ENCODE results near the gene SAMD8. TPM values are rescaled to one million over a fixed set of nuclear protein-coding genes. Genes with fewer than 3 reads are reported as not detected.
"Not testable (repeated sequence)": the region's sequence is repeated elsewhere in the genome, so short reads cannot be mapped to it uniquely, and the experiment has no call there.

SAMD8 gene
- total RNA-seq, 1 donor from 2014 or later = 35.4 TPM

- no peaks in the 10 kb centered on the region for H3K4me1 ChIP-seq (ENCODE audit: insufficient read depth, low read length)
- FAIRE-seq (no peak), DNase-seq (ENCODE audit: low read depth) (no peak)
- H3K36me3 ChIP-seq (ENCODE audit: insufficient read depth, low read length) = no peaks in the 10 kb centered on the region
- H3K4me2 ChIP-seq (ENCODE audit: low read length) = no peak overlapping the region
- H3K79me2 ChIP-seq (ENCODE audit: insufficient read depth, low read length) = no peaks in the 10 kb centered on the region
- TF ChIP-seq CTCF (IDR thresholded peaks at IDR 0.05; ENCODE audit: insufficient read depth, low read depth, low read length) (no peak), EZH2 (IDR thresholded peaks at IDR 0.05; ENCODE audit: insufficient read depth, low read length) (no peak)
- peaks cover 2% of the 10 kb centered on the region for H3K9me3 Mint-ChIP-seq (ENCODE audit: unreplicated experiment)
- no peaks in the 10 kb centered on the region for H3K27me3 ChIP-seq (ENCODE audit: insufficient read depth, low read length)
- no peak overlapping the region for H3K27ac Mint-ChIP-seq (ENCODE audit: unreplicated experiment)
- no peaks in the 10 kb centered on the region for H4K20me1 ChIP-seq (ENCODE audit: insufficient read depth, low read length)
- H3K4me3 Mint-ChIP-seq (ENCODE audit: unreplicated experiment) = no peak overlapping the region
- no peak overlapping the region for H3K9ac ChIP-seq (ENCODE audit: low read length)
- no peak overlapping the region for H3K4me3 ChIP-seq (ENCODE audit: insufficient read depth, low read depth, low read length)
- no peaks in the 10 kb centered on the region for H3K36me3 Mint-ChIP-seq (ENCODE audit: low read depth, unreplicated experiment)
- no peaks in the 10 kb centered on the region for H3K27me3 Mint-ChIP-seq (ENCODE audit: low read depth, unreplicated experiment)
- H2AFZ ChIP-seq (ENCODE audit: low read depth, low read length) = no peak overlapping the region
- H3K9me3 ChIP-seq (ENCODE audit: insufficient read depth, low read depth, low read length) = no peaks in the 10 kb centered on the region
- no peak overlapping the region for H3K27ac ChIP-seq (ENCODE audit: low read depth, low read length)
- peaks cover 13% of the 10 kb centered on the region for H3K4me1 Mint-ChIP-seq (ENCODE audit: low read depth, unreplicated experiment)
These were observed 5.2 kb upstream of the SAMD8 start for GRCh38 chr10:75106242-75106641.

DNA sequence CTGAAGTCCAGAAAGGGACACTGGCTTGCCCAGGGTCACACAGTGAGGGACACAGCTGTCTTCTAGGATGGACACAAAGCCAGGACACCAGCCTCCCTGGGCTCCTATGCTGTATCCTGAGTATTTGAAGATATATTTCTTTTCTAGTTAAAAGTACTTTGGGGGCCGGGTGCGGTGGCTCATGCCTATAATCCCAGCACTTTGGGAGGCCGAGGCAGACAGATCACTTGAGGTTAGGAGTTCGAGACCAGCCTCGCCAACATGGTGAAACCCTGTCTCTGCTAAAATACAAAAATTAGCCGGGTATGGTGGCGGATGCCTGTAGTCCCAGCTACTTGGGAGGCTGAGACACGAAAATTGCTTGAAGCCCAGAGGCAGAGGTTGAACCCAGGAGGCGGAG, 4.6 kb upstream of the SAMD8 start:
- H3K4me1 Mint-ChIP-seq (ENCODE audit: low read depth, unreplicated experiment) = peaks cover 13% of the 10 kb centered on the region
- H3K9me3 ChIP-seq (ENCODE audit: insufficient read depth, low read depth, low read length); H3K27ac ChIP-seq (ENCODE audit: low read depth, low read length); H3K9ac ChIP-seq (ENCODE audit: low read length); H3K36me3 ChIP-seq (ENCODE audit: insufficient read depth, low read length); H3K27ac Mint-ChIP-seq (ENCODE audit: unreplicated experiment); H3K27me3 ChIP-seq (ENCODE audit: insufficient read depth, low read length); H3K4me3 Mint-ChIP-seq (ENCODE audit: unreplicated experiment); H3K79me2 ChIP-seq (ENCODE audit: insufficient read depth, low read length); H2AFZ ChIP-seq (ENCODE audit: low read depth, low read length); H3K4me1 ChIP-seq (ENCODE audit: insufficient read depth, low read length); H3K9me3 Mint-ChIP-seq (ENCODE audit: unreplicated experiment); FAIRE-seq; H3K27me3 Mint-ChIP-seq (ENCODE audit: low read depth, unreplicated experiment); H3K36me3 Mint-ChIP-seq (ENCODE audit: low read depth, unreplicated experiment); H3K4me2 ChIP-seq (ENCODE audit: low read length); DNase-seq (ENCODE audit: low read depth); H4K20me1 ChIP-seq (ENCODE audit: insufficient read depth, low read length); H3K4me3 ChIP-seq (ENCODE audit: insufficient read depth, low read depth, low read length): not testable (repeated sequence)

DNA sequence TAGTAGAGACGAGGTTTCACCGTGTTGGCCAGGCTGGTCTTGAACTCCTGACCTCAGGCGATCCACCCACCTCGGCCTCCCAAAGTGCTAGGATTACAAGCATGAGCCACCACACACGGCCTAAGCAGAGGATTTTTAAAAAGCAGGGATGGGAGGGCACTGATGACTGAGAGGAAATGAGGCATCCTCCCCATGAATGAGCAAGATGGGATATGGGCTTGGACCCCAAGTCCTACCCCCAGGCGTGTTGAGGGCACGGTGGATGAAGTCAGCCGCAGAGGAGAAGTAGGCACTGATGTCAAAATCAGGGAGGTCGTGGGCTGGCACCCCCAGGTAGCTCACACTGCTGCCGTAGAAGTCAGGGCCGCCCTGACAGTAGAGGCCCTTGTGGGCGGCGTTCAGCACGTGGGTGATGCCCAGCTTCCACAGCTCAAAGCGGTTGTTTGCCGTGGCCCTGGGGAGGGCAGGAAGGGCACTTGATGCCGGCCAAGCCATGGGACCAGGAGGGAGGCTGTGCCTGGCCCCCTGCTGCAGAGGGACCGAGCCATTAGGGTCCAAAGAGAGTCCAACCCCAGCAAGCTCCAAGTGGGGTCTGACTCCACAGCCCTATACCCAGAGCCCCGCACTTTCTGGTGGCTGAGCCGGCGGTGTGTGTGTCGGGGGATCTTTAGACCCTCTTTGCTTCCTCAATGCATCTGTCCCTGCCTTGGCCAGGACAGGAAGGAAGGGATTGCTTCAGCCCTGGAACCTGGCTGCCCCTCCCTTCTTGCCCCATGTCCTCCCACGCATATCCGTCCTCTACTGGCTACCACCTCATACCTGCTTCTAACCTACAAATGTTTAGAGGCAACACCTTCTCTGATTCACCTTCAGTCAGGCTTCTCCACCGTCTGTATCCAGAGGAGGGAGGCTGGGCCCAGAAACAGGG, 3.4 kb upstream of the SAMD8 start:
- peaks cover 4% of the 10 kb centered on the region for H3K4me1 ChIP-seq (ENCODE audit: insufficient read depth, low read length)
- H3K4me3 ChIP-seq (ENCODE audit: insufficient read depth, low read depth, low read length) = no peak overlapping the region
- no peak for TF ChIP-seq CTCF (IDR thresholded peaks at IDR 0.05; ENCODE audit: insufficient read depth, low read depth, low read length)
- no peak for TF ChIP-seq EZH2 (IDR thresholded peaks at IDR 0.05; ENCODE audit: insufficient read depth, low read length)
- no peak overlapping the region for H2AFZ ChIP-seq (ENCODE audit: low read depth, low read length)
- DNase-seq (ENCODE audit: low read depth) (no peak), FAIRE-seq (no peak)
- H3K4me3 Mint-ChIP-seq (ENCODE audit: unreplicated experiment) = no peak overlapping the region
- peaks cover 8% of the 10 kb centered on the region for H3K79me2 ChIP-seq (ENCODE audit: insufficient read depth, low read length)
- no peaks in the 10 kb centered on the region for H3K27me3 ChIP-seq (ENCODE audit: insufficient read depth, low read length)
- no peaks in the 10 kb centered on the region for H3K9me3 Mint-ChIP-seq (ENCODE audit: unreplicated experiment)
- no peaks in the 10 kb centered on the region for H3K9me3 ChIP-seq (ENCODE audit: insufficient read depth, low read depth, low read length)
- no peaks in the 10 kb centered on the region for H3K36me3 ChIP-seq (ENCODE audit: insufficient read depth, low read length)
- no peaks in the 10 kb centered on the region for H3K27me3 Mint-ChIP-seq (ENCODE audit: low read depth, unreplicated experiment)
- H4K20me1 ChIP-seq (ENCODE audit: insufficient read depth, low read length) = peaks cover 5% of the 10 kb centered on the region
- H3K27ac Mint-ChIP-seq (ENCODE audit: unreplicated experiment) = no peak overlapping the region
- no peak overlapping the region for H3K27ac ChIP-seq (ENCODE audit: low read depth, low read length)
- H3K9ac ChIP-seq (ENCODE audit: low read length) = no peak overlapping the region
- H3K4me2 ChIP-seq (ENCODE audit: low read length) = no peak overlapping the region
- peaks cover 13% of the 10 kb centered on the region for H3K4me1 Mint-ChIP-seq (ENCODE audit: low read depth, unreplicated experiment)
- H3K36me3 Mint-ChIP-seq (ENCODE audit: low read depth, unreplicated experiment) = no peaks in the 10 kb centered on the region

Data from astrocyte (in vitro differentiated cells and primary cell).